ENCODE measurements around the gene NOMO2.
"Not testable (repeated sequence)": the region's sequence is repeated elsewhere in the genome, so short reads cannot be mapped to it uniquely, and the experiment has no call there.

The NOMO2 gene

GRCh38 chr16:18518536-18519283 is 43.2 kb downstream of the NOMO2 start:
- not testable (repeated sequence) for DNase-seq

- DNase-seq, result not testable (repeated sequence)
These were observed 63.5 kb downstream of the NOMO2 start for GRCh38 chr16:18498430-18498829.

GRCh38 chr16:18497032-18497431 is 64.9 kb downstream of the NOMO2 start:
- DNase-seq, result not testable (repeated sequence)

- not testable (repeated sequence) for DNase-seq
These were observed 69.6 kb downstream of the NOMO2 start for GRCh38 chr16:18492118-18492897.

GRCh38 chr16:18436025-18436424 is 125.9 kb downstream of the NOMO2 start:
- DNase-seq, result not testable (repeated sequence)

- DNase-seq, result not testable (repeated sequence)
These were observed 146.1 kb downstream of the NOMO2 start for GRCh38 chr16:18415827-18416226.

- not testable (repeated sequence) for DNase-seq
These were observed 152.2 kb downstream of the NOMO2 start for GRCh38 chr16:18409532-18410293.

- DNase-seq, result not testable (repeated sequence)
These were observed 159.8 kb downstream of the NOMO2 start for GRCh38 chr16:18401851-18402657.

GRCh38 chr16:18401159-18401558 is 160.7 kb downstream of the NOMO2 start:
- not testable (repeated sequence) for DNase-seq

- DNase-seq, result not testable (repeated sequence)
These were observed 167.5 kb downstream of the NOMO2 start for GRCh38 chr16:18394363-18394762.

GRCh38 chr16:18387767-18388166 is 174.1 kb downstream of the NOMO2 start:
- DNase-seq, result not testable (repeated sequence)

- not testable (repeated sequence) for DNase-seq
These were observed 175.4 kb downstream of the NOMO2 start for GRCh38 chr16:18386517-18386916.

- not testable (repeated sequence) for DNase-seq
These were observed 176.6 kb downstream of the NOMO2 start for GRCh38 chr16:18385285-18385684.

GRCh38 chr16:18384869-18385268 is 177.0 kb downstream of the NOMO2 start:
- not testable (repeated sequence) for DNase-seq

- DNase-seq, result not testable (repeated sequence)
These were observed 177.7 kb downstream of the NOMO2 start for GRCh38 chr16:18384098-18384636.

- not testable (repeated sequence) for DNase-seq
These were observed 179.2 kb downstream of the NOMO2 start for GRCh38 chr16:18382696-18383095.

All from RPMI8226 (cell line).